ENCODE data around the gene GPANK1. TPM values are rescaled to one million over a fixed set of nuclear protein-coding genes. Genes with fewer than 3 reads are reported as not detected.

GPANK1 gene
- total RNA-seq, 1 donor from 2014 or later = 24.2 TPM

- Mint-ChIP-seq H3K27me3 (no peaks in the 10 kb centered on the region), H3K4me1 (peaks cover 28% of the 10 kb centered on the region), H3K36me3 (ENCODE audit: low read depth) (peaks cover 10% of the 10 kb centered on the region), H3K27ac (no peak within 1 kb of the TSS), H3K9me3 (no peaks in the 10 kb centered on the region), H3K4me3 (no peak within 1 kb of the TSS)
- intact Hi-C loops (cut with micrococcal nuclease) = no loop called here
- DNase-seq (no peak), ATAC-seq (ENCODE audit: low read depth) (no peak)
- TF ChIP-seq CTCF (IDR thresholded peaks at IDR 0.05) = no peak
- ChIA-PET POLR2A (interaction anchor here (0.6 to 0.7 kb wide), 2 partner anchors 10 to 68 kb away, joined by 3 to 5 read pairs; no protein-coding TSS in a partner anchor), CTCF (no interaction called here)
Measured at GRCh38 chr6:31706599-31706998, 41.8 kb upstream of the GPANK1 start, which contains the start of gene LY6G6F. Gene LY6G6F (plus strand): TSS chr6:31706866. CDS start chr6:31706907, 41 bp downstream.

GRCh38 chr6:31705931-31706330 is 41.1 kb upstream of the GPANK1 start:
- Mint-ChIP-seq H3K36me3 (ENCODE audit: low read depth) (peaks cover 16% of the 10 kb centered on the region), H3K4me3 (no peak overlapping the region), H3K9me3 (no peaks in the 10 kb centered on the region), H3K27me3 (no peaks in the 10 kb centered on the region), H3K27ac (no peak overlapping the region), H3K4me1 (peaks cover 30% of the 10 kb centered on the region)
- TF ChIP-seq CTCF (IDR thresholded peaks at IDR 0.05) = no peak
- POLR2A ChIA-PET = interaction anchor here (0.6 kb wide), 1 partner anchor 84 kb away, joined by 5 read pairs; no protein-coding TSS in a partner anchor
- CTCF ChIA-PET = no interaction called here
- intact Hi-C loops (cut with micrococcal nuclease) = no loop called here
- ATAC-seq (ENCODE audit: low read depth) (no peak), DNase-seq (no peak)

DNA sequence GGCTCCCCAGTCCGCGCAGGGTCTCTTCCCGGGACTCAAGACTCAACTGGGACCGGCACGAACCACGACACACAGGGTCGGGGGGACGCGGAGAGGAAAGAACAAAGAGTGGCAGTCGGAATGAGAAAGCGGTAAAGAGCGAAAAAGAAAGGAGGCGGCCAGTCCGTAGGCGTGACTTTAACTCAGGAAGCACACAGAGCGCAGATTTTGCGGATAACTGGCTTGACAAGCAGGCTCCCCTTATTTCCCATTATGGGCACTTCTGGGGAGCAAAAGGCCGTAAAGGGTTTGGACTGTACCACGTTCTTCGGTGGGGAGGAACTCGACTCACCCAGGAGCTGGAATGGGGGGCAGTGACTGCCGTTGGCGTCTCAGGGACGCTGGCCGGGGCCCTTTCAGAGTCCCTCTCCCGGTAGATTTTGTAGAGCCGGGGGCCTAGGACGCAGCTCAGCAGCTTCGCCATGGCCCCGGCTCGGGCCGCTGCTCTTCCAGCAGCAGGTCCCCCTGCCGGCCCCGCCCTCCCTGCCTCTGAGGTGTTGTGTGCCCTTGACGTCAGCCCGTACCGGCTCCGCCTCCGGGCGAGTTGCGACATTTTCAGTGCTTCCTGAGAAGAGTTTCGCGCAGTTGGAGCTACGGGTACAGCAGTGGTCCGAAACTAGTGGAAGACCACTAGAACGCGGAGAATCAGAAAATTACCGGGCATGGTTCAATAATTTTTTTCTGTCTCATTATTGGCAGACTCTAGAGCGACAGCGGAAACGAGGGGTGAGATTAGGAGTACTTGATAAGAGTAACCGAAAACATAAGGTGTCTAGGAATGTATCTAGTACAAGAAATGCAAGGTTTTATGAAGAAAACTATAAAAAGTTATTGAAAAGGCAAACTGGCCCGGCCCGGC is 38.3 kb upstream of the GPANK1 start, which contains the start of gene ABHD16A:
TSS of gene ABHD16A (minus strand) at position 506 of the 898 bp plus-strand sequence. CDS start at position 463, 43 bp downstream.
- Mint-ChIP-seq H3K36me3 (ENCODE audit: low read depth) (peaks cover 32% of the 10 kb centered on the region), H3K9me3 (no peaks in the 10 kb centered on the region), H3K27me3 (no peaks in the 10 kb centered on the region), H3K4me1 (peaks cover 28% of the 10 kb centered on the region), H3K4me3 (peak within 1 kb of the TSS; percentile 99), H3K27ac (peak within 1 kb of the TSS; percentile 89)
- DNase-seq (peak; percentile 94), ATAC-seq (ENCODE audit: low read depth) (peak; percentile 93)
- intact Hi-C loops (cut with micrococcal nuclease) = loop anchor here (1.0 to 2.0 kb wide), 9 partner anchors 22 to 156 kb away; partner anchors contain the start of genes BAG6, HSPA1B, LY6G5C and NFKBIL1
- no peak for TF ChIP-seq CTCF (IDR thresholded peaks at IDR 0.05)
- ChIA-PET CTCF (interaction anchor here (1.0 to 1.5 kb wide), 3 partner anchors 26 to 184 kb away, joined by 3 to 5 read pairs (median 3); partner anchors contain the start of gene BAG6), POLR2A (interaction anchor here (0.5 to 4.1 kb wide), 49 partner anchors 8 to 1586 kb away, joined by 3 to 32 read pairs (median 5); partner anchors contain the start of genes BAG6, C6orf47, CLIC1 and CSNK2B)

GRCh38 chr6:31702405-31702818 is 37.6 kb upstream of the GPANK1 start:
- Mint-ChIP-seq H3K4me3 (peak overlapping the region; percentile 99), H3K4me1 (peaks cover 28% of the 10 kb centered on the region), H3K27ac (peak overlapping the region; percentile 89), H3K27me3 (no peaks in the 10 kb centered on the region), H3K36me3 (ENCODE audit: low read depth) (peaks cover 38% of the 10 kb centered on the region), H3K9me3 (no peaks in the 10 kb centered on the region)
- no peak for TF ChIP-seq CTCF (IDR thresholded peaks at IDR 0.05)
- POLR2A ChIA-PET = interaction anchor here (0.5 to 4.1 kb wide), 28 partner anchors 7 to 1569 kb away, joined by 3 to 32 read pairs (median 6); partner anchors contain the start of genes BAG6, CLIC1, DDAH2 and EHMT2
- DNase-seq = no peak
- CTCF ChIA-PET = interaction anchor here (1.0 to 1.5 kb wide), 2 partner anchors 50 to 185 kb away, joined by 3 to 5 read pairs; partner anchors contain the start of gene BAG6
- intact Hi-C loops (cut with micrococcal nuclease) = loop anchor here (2.0 kb wide), 1 partner anchor 22 kb away; the partner anchor contains the start of gene LY6G5C
- no peak for ATAC-seq (ENCODE audit: low read depth)
